Prostate gland (tissue), 2 donors: ENCODE results near the gene TEX22.

Experiments
- POLR2A ChIP-seq: fragments of 450-650 bp; IDR thresholded peaks from one replicate; pipeline ENCODE4 v1.6.1; 2016; ENCODE audit warnings: antibody characterized with exemption, mild to moderate bottlenecking
- TF ChIP-seq, protein P1 (sequence below), 4 experiments: fragments of 200-600 bp in 2 of 4; fragments of 450-650 bp in 2 of 4; sonication (generic) in 2 of 4; IDR thresholded peaks; 1 replicate in 3 of 4; 2 replicates in 1 of 4; pipeline ENCODE4 v1.5.1; 2016 to 2019; ENCODE audit warnings: antibody characterized with exemption in 4 of 4, mild to moderate bottlenecking in 2 of 4, moderate library complexity in 2 of 4

DNA sequence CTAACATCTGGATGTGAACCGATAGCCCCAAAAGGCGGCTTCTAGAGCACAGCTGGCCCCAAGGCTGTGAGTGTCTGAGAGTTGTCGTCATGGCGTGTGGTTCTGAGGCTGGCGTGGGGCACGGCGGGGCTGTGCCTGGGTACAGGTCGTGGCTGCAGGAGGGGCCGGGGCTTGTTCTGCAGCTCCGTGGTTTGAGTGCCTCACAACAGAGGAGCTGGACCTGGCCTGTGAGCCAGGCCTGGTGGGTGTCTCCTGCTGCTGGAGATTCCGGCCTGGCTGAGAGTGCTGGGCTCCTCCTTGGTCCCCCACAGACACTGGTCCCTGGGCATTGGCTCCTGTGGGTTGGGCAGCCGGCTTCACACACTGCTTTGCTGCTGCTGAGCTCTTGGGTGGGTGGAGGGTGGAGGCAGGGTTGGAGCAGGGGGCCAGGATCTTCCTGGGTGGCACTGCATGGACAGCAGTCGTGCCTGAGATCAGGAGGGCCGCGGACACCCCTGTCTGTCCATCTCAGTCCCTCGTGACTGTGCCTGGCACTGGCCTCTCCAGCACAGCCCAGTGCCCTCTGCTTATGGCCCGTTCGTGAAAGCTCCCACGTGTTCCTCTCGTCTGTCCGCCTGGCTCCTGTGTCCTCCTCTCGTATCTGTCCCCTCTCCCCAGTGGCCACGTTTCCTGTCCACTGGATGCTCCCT, 31.8 kb upstream of the TEX22 start:
- TF ChIP-seq, protein P1, sequence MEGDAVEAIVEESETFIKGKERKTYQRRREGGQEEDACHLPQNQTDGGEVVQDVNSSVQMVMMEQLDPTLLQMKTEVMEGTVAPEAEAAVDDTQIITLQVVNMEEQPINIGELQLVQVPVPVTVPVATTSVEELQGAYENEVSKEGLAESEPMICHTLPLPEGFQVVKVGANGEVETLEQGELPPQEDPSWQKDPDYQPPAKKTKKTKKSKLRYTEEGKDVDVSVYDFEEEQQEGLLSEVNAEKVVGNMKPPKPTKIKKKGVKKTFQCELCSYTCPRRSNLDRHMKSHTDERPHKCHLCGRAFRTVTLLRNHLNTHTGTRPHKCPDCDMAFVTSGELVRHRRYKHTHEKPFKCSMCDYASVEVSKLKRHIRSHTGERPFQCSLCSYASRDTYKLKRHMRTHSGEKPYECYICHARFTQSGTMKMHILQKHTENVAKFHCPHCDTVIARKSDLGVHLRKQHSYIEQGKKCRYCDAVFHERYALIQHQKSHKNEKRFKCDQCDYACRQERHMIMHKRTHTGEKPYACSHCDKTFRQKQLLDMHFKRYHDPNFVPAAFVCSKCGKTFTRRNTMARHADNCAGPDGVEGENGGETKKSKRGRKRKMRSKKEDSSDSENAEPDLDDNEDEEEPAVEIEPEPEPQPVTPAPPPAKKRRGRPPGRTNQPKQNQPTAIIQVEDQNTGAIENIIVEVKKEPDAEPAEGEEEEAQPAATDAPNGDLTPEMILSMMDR (IDR thresholded peaks at IDR 0.05), result no peak
- no peak for TF ChIP-seq POLR2A
